ENCODE measurements around the gene STK10.
"Not testable (repeated sequence)": the region's sequence is repeated elsewhere in the genome, so short reads cannot be mapped to it uniquely, and the experiment has no call there.

STK10 gene

DNA sequence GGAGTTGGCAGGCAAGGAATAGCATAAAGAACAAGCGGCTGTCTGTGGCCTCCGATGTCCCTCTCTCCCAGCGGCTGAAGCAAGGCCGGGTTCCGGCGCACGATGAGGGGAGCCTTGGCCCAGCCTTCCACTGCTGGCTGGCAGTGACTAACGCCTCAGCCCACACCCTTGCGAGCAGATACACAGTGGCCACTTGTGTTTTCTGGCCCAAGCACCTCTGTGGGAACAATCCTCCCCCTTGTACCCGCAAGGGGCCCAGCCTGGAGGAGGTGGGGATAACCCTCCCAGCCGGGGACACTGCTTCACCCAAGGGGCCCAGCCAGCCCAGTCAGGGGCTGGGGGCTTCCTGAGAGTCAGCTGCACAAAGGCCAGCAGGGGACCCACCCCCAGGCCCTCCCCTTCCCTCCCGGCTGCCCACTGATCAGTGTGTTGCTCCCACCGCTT lies 23.2 kb downstream of the STK10 start:
- DNase-seq, result no peak

GRCh38 chr5:172163346-172163745 lies 24.7 kb downstream of the STK10 start:
- no peak for DNase-seq

GRCh38 chr5:172162987-172163343 lies 25.1 kb downstream of the STK10 start:
- no peak for DNase-seq

DNA sequence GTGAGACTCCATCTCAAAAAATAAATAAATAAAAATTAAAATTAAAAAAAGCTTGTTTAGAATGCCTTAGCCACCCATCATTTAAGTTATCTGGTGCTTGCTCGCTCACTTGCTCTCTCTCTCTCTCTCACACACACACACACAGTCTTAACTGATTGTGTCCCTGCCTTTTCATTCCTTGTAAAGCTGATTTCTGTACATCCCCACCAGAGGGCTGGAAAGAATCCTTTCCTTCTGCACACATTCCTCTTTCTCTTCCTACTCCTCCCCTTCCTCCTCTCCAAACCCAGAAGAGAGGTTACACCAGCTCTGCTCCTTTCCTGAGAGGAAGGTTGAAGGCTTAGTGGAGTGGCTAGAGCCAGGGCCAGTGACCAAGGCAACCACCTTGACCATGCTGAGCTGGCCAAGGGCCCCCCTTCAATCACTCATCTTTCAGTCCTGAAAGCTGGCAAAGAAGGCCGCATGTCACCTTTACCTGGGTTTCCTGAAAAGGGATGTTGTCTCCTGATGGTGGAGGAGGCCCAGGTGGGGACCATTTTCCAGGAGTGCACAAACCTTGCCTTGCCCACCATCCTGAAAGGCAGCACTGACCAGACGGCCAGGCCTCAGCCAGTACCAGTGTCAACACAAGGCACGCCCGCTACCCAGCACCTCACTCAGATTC lies 25.6 kb downstream of the STK10 start:
- DNase-seq, result no peak

- DNase-seq, result no peak
Measured at GRCh38 chr5:172160506-172160905, 27.5 kb downstream of the STK10 start.

- no peak for DNase-seq
Measured at GRCh38 chr5:172159016-172159415, 29.0 kb downstream of the STK10 start.

GRCh38 chr5:172156541-172156994 lies 31.5 kb downstream of the STK10 start:
- no peak for DNase-seq

- DNase-seq, result not testable (repeated sequence)
Measured at GRCh38 chr5:172155101-172155500, 32.9 kb downstream of the STK10 start.

DNA sequence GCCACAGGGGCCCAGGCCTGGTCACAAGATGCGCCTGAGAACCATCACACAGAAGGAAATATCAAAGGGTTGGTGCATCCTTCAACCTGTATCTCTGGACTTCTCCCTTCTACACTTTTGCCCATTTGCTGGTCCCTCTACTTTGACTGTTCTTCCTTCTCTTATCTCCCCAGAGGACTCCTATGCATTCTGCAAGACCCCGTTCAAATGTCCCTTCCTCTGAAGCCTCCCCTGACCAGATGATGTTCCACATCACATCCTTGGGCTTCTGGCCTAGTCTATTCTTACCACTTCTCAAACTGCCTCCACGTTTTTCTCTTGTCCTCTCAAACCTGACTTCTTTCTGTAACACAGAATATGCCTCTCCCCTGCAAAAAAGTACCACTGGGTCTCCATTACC lies 34.3 kb downstream of the STK10 start:
- DNase-seq, result no peak

DNA sequence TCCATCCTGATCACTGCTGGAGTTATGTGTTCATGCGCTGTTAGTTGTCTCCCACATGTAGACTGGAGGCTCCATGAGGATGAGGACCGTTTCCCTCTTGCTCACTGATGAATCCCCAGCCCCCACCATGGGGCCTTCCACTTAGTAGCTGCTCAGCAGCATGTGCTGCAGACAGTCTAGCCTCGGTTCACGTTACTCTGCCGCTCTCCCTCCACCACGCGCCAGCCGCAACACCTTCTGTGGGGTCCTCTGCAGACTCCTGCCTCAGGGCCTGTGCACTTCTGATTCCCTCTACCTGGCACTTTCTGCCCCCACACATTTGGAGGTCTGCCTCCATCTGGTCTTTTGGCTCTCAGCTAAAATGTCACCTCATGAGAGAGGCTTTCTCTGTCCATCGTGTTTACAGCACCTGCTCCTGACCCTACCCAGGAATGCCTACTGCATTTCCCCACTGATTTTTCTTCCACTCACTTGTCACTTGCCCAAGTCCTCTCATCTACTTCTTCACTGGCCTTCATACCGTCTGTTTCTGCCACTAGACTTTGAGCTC lies 36.3 kb downstream of the STK10 start:
- DNase-seq, result no peak

DNA sequence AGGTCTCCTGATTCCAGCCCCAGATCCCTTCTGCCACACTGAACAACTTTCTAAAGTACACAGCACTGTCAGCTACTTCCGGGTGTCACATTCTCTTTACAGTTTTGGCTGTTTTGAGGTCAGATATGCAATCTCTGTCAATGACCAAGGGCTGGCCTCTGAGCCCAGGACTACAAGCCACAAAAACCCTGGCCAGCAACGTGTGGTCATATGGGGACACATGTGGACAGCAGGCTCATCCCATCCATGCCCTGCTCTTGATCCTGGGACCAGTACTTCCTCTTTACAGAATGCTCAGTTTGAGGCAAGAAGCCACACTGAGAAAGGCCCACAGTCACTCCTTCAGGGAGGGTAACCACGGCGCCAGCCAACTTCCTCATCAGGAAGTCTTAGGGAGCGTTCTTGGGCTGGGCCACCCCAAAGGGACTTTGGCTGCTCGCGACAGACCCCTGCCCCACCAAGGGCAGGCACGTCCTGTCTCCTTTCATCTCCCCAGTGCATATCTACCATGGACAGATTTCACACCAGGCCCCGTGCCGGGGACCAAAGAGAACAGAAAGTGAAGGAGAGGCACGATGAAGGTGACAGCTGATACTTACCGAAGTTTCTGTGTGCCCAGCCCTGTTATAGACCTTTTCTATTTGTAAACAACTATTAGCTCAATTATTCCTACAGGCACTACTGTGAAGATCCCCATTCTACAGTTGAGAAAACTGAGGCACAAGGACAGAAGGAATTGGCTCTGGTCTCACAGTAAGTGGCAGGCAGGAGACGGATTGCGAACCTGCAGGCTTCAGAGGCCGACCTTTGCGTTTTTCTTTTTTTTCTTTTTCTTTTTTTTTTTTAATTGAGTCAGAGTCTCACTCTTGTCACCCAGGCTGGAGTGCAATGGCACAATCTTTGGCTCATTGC lies 37.3 kb downstream of the STK10 start:
- peak; percentile 29 for DNase-seq

DNA sequence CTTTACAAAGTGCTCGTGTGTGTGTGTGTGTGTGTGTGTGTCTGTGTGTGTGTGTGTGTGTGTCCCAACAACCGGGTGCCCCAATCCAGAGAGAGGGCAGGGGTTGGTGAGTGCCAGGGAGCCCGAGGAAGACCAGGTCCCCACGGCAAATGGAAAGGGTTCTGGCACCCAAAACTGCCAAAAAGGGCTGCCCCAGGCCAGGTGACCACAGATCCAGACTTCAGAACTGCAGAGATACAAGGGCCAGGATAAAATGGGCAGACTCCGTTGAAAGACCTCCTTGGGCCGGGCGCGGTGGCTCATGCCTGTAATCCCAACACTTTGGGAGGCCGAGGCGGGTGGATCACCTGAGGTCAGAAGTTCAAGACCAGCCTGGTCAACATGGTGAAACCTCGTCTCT lies 38.5 kb downstream of the STK10 start:
- DNase-seq, result not testable (repeated sequence)

GRCh38 chr5:172149073-172149472 lies 39.0 kb downstream of the STK10 start:
- DNase-seq, result no peak

- DNase-seq, result no peak
Measured at GRCh38 chr5:172148381-172148780, 39.6 kb downstream of the STK10 start.

DNA sequence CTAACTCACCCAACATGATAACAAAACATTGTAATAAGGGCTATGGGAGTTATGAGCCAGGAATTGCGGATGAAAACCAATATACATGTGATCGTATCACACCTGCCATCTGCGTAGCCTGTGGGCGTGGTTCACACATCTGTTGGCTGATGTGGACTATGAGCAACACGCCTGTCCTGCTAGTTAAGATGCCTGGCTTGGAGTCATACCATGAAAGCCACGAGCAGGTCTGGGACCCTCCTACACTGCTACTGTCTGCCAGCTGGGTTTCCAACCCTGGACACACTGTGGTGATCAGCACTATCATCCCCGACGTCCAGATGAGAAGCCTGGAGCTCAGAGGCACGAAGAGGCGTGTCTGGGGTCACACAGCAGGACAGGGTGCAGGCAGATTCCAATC lies 40.2 kb downstream of the STK10 start:
- DNase-seq, result no peak

DNA sequence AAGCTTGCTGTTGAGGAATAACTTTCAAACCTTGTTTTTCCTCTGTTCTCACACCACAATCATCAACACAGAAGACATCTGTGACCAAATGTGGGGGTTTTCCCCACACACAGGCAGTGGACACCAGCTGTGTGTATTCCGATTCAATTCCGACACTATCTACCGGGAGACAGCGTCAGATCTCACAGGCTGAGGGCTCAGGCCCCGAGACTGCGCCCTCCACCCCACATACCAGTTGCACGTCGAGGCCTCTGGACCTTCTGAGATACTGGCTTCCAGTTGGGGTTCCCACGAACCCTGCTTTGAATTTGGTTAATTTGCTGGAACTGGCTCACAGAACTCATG lies 41.3 kb downstream of the STK10 start:
- DNase-seq, result no peak

- no peak for DNase-seq
Measured at GRCh38 chr5:172145870-172146747, 41.9 kb downstream of the STK10 start.

DNA sequence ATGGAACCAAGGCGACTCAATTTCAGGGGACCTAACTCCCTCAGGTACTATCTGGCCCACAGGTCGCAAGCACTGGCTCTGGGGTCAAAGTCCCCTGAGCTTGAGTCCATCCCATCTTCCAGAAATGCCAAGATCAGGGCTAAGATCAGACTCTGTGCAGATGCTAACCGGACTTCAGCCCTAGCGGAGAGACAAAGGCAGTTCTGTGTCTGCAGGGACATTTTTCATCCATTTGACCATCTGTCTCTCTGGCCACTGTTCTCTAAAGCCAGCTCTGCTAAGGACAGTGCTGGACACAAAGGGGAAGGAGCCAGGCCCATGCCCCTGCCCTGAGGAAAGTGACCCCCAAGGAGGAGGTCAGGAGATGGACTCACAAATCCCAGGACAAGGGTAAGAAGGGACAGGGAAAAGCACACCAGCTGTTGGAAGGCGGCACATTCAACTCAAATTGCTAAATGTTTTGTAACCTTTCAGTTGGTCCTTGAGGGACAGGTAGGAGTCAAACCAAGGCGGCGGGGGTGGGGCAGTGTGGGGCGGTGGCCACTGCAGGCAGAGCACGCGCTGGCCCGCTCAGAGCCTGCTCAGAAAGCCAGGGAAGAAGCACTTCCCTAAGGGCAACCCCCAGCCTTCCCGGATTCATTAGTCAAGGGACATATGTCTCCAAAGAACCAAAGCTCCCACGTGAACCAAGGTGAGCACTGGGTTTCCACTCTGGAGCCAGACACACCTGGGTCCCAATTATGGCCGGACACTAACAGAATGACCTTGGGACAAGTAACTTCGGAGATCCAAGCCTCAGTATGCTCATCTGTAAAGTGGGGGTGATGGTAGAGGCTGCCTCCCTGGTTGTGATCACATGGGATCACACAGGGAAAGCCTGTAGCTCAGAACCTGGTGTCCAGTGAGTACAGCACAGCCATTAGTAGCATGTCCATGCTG lies 42.8 kb downstream of the STK10 start:
- DNase-seq, result no peak

- no peak for DNase-seq
Measured at GRCh38 chr5:172144291-172144815, 43.7 kb downstream of the STK10 start.

GRCh38 chr5:172143875-172144274 lies 44.1 kb downstream of the STK10 start:
- DNase-seq, result no peak

- no peak for DNase-seq
Measured at GRCh38 chr5:172142709-172143215, 45.3 kb downstream of the STK10 start.
